HepG2 (cell line): ENCODE data around the gene CTNNBIP1. TPM values are rescaled to one million over a fixed set of nuclear protein-coding genes. Genes with fewer than 3 reads are reported as not detected.

Experiments
- ATAC-seq: fragments of 200-7000 bp; cut with Tn5 transposase; 3 replicates; pipeline ENCODE4 v1.9.1; 2020; ENCODE audit warnings: mild to moderate bottlenecking, moderate library complexity
- BruUV-seq: library from RNA; stranded (reverse); fragments of 400-500 nt; replicated peaks from 2 replicates; lab custom pipeline; 2021; lab: Mats Ljungman, UMichigan
- CTCF ChIA-PET: fragments of 300-600 bp; formaldehyde crosslinking; extraction: SDS; loops from one replicate; lab custom pipeline; 2021; ENCODE audit warnings: low total read pairs, inconsistent platforms, low intra/inter-chr PET ratio; lab: Yijun Ruan, JAX
- POLR2A ChIA-PET: fragments of 350-600 bp; sonication (Branson Sonifier 250); formaldehyde crosslinking; loops from one replicate; lab custom pipeline; 2020; ENCODE audit warnings: antibody characterized with exemption, inconsistent platforms; lab: Yijun Ruan, JAX
- DNase-seq: peaks from one replicate; pipeline ENCODE4 v3.0.0-alpha.2; 2015; ENCODE audit warnings: low spot score
- FAIRE-seq: peaks from 3 replicates; lab custom pipeline; 2011; peaks lifted over from hg19 to GRCh38; lab: Jason Lieb, UNC
- H2AFZ ChIP-seq: one replicate; pipeline ENCODE4 v1.6.1; 2011; ENCODE audit warnings: low read length, inconsistent platforms
- H3K27ac ChIP-seq: fragments of 300-600 bp; 3 replicates; pipeline ENCODE4 v1.8.0; 2011; ENCODE audit warnings: mixed run types, mild to moderate bottlenecking, mixed read lengths, low read length, inconsistent platforms; ENCODE audit not compliant: insufficient read depth; ENCODE audit errors: extremely low read length
- H3K27me3 ChIP-seq, 2 experiments: fragments of 200-600 bp in 1 of 2; 2 replicates in 1 of 2; 3 replicates in 1 of 2; pipeline versions ENCODE4 v1.6.0 to v1.8.0; 2011; ENCODE audit warnings: low read length in 2 of 2, mild to moderate bottlenecking in 2 of 2, moderate library complexity in 2 of 2, inconsistent platforms in 1 of 2; ENCODE audit not compliant: insufficient read depth in 2 of 2, control insufficient read depth in 1 of 2
- H3K36me3 ChIP-seq, 2 experiments: fragments of 200-600 bp in 1 of 2; replicated peaks in 1 of 2; 2 replicates in 1 of 2; 3 replicates in 1 of 2; pipeline versions ENCODE4 v1.5.1 to v1.8.0; 2011; ENCODE audit warnings: low read length in 2 of 2, inconsistent platforms in 1 of 2; ENCODE audit not compliant: insufficient read depth in 2 of 2, control insufficient read depth in 1 of 2
- H3K4me1 ChIP-seq: 2 replicates; pipeline ENCODE4 v1.5.1; 2012; ENCODE audit warnings: low read length, inconsistent platforms; ENCODE audit not compliant: insufficient read depth
- H3K4me2 ChIP-seq: 2 replicates; pipeline ENCODE4 v1.6.0; 2011; ENCODE audit warnings: low read depth, low read length, inconsistent platforms
- H3K4me3 ChIP-seq, 3 experiments: fragments of 200-600 bp in 1 of 3; sonication (generic), shearing (Covaris generic) in 1 of 3; replicated peaks in 1 of 3; 2 replicates each; pipeline ENCODE4 v1.5.1; 2011 to 2016; ENCODE audit warnings: low read length in 3 of 3, inconsistent platforms in 2 of 3, low read depth in 2 of 3, mild to moderate bottlenecking in 2 of 3, control low read depth in 1 of 3, mixed read lengths in 1 of 3; ENCODE audit not compliant: insufficient read depth in 1 of 3
- H3K79me2 ChIP-seq: one replicate; pipeline ENCODE4 v1.6.1; 2011; ENCODE audit warnings: low read length, inconsistent platforms; ENCODE audit not compliant: insufficient read depth
- H3K9ac ChIP-seq: 2 replicates; pipeline ENCODE4 v1.6.0; 2011; ENCODE audit warnings: mild to moderate bottlenecking, low read depth, low read length, inconsistent platforms; ENCODE audit not compliant: insufficient read depth
- H3K9me3 ChIP-seq: 2 replicates; pipeline ENCODE4 v1.5.1; 2012; ENCODE audit warnings: mild to moderate bottlenecking, low read length
- H4K20me1 ChIP-seq: 2 replicates; pipeline ENCODE4 v1.6.0; 2011; ENCODE audit warnings: inconsistent platforms, mild to moderate bottlenecking, low read length, moderate library complexity; ENCODE audit not compliant: insufficient read depth
- GATAD1 ChIP-seq: IDR thresholded peaks from 2 replicates; pipeline ENCODE4 v1.6.1; 2016; ENCODE audit warnings: missing genetic modification reagents, missing compliant biosample characterization
- MATR3 ChIP-seq: sonication (generic); formaldehyde crosslinking; IDR thresholded peaks from 2 replicates; pipeline ENCODE4 v1.4.0; 2020; ENCODE audit warnings: missing genetic modification reagents
- NCOA5 ChIP-seq: sonication (generic); formaldehyde crosslinking; IDR thresholded peaks from 2 replicates; pipeline ENCODE4 v1.4.0; 2020; ENCODE audit warnings: missing genetic modification reagents
- NR2F6 ChIP-seq, 2 experiments: IDR thresholded peaks; 2 replicates each; pipeline ENCODE4 v1.6.1; 2016; ENCODE audit warnings: antibody characterized with exemption in 1 of 2, mild to moderate bottlenecking in 1 of 2
- PLRG1 ChIP-seq: fragments of 450-650 bp; conservative IDR thresholded peaks from 2 replicates; pipeline ENCODE4 v1.6.1; 2016
- ZMYM4 ChIP-seq: sonication (generic); formaldehyde crosslinking; IDR thresholded peaks from 2 replicates; pipeline ENCODE4 v1.8.1; 2023; ENCODE audit warnings: mild to moderate bottlenecking, missing genetic modification reagents
- ZNF354B ChIP-seq: sonication (generic); formaldehyde crosslinking; IDR thresholded peaks from 2 replicates; pipeline ENCODE4 v1.8.0; 2022; ENCODE audit warnings: mild to moderate bottlenecking, missing genetic modification reagents
- ZNF567 ChIP-seq: sonication (generic); formaldehyde crosslinking; IDR thresholded peaks from 2 replicates; pipeline ENCODE4 v1.8.1; 2023; ENCODE audit warnings: mild to moderate bottlenecking, missing genetic modification reagents, borderline replicate concordance
- ZNF577 ChIP-seq: sonication (generic); formaldehyde crosslinking; IDR thresholded peaks from 2 replicates; pipeline ENCODE4 v1.4.0; 2020; ENCODE audit warnings: mild to moderate bottlenecking, low read depth, missing genetic modification reagents, borderline replicate concordance
- ZNF674 ChIP-seq: sonication (generic); formaldehyde crosslinking; IDR thresholded peaks from 2 replicates; pipeline ENCODE4 v1.5.0; 2020; ENCODE audit warnings: low read depth, mild to moderate bottlenecking, missing genetic modification reagents
- WGBS: methylation state at CpG from one replicate; pipeline ENCODE4 v1.1.6; 2017; ENCODE audit warnings: low lambda C conversion rate; 5-methylcytosine and 5-hydroxymethylcytosine counted together
- in situ Hi-C: cut with HindIII; loops from 2 replicates; pipeline ENCODE4 v1.10.0; 2017; ENCODE audit warnings: low pct_unique_long_range_greater_than_20kb; ENCODE audit not compliant: extremely low pct_ligation_motif_present
- intact Hi-C: fragments of 100-400 bp; cut with micrococcal nuclease; formaldehyde crosslinking; loops from one replicate; pipeline ENCODE4 v1.10.0; 2022; ENCODE audit not compliant: unreplicated experiment
- polyA plus RNA-seq, 8 experiments: library from polyadenylated mRNA; depleted of rRNA in 3 of 8; stranded (reverse) in 7 of 8; unstranded in 1 of 8; fragments of >200 nt; fragmentation: Illumina TruSeq in 4 of 8; extraction: Trizol in 4 of 8; gene quantifications; 2 replicates each; pipeline versions ENCODE4 v1.2.1 to v1.2.3, GENCODE V29; 2011 to 2016; ENCODE audit warnings: low read depth in 4 of 8, missing spikeins in 1 of 8, mixed read lengths in 1 of 8; ENCODE audit not compliant: insufficient read depth in 1 of 8
- total RNA-seq, 5 experiments: library from RNA; depleted of rRNA; stranded (reverse); fragments of >200 nt; fragmentation: Illumina TruSeq; extraction: Trizol; gene quantifications; 2 replicates each; pipeline ENCODE4 v1.2.3, GENCODE V29; 2016; ENCODE audit warnings: low read depth in 1 of 5
- TF ChIP-seq, protein P1 (sequence below): sonication (generic); formaldehyde crosslinking; IDR thresholded peaks from 2 replicates; pipeline ENCODE4 v1.4.0; 2020; ENCODE audit warnings: missing genetic modification reagents
- TF ChIP-seq, protein P2 (sequence below): IDR thresholded peaks from 2 replicates; pipeline ENCODE4 v1.6.1; 2016; ENCODE audit warnings: missing genetic modification reagents, missing compliant biosample characterization

The CTNNBIP1 gene
- total and polyA plus RNA-seq, 2 of the 13 experiments (the other 11 are each of a cell fraction or from before 2014, with no cell fraction given): 71.7 to 83.0 TPM

DNA sequence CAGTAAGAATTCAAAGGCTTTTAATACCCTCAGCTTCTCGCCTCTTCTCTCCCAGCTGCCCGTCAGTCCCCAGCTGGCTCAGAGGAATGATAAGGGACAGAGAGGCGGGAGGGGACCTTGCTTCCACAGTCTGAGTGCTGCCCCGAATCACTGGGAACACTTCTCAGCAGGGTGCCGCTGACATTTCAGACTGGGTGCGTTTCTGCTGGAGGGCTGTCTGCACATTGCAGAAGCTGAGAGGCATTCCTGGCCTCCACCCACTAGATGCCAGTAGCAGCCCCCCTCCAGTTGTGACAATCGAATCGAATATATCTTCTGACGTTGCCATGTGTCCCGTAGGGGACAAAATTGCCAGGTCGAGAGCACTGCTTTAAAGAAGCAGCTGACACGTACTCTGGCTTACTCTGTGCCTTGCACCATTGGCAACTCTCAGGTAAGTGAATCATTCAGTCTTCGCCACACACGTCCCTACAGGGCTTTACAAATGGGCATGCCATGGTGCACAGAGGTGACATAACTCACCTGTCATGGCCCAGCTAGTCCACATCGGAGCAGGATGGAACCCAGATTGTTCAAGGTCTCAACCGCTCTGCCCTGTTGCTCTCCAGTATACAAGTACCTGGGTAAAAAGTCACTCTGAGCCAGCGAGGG, 23.9 kb downstream of the CTNNBIP1 start (continued):
- TF ChIP-seq GATAD1: no peak
- TF ChIP-seq NCOA5: no peak
- TF ChIP-seq, all 625 proteins: peak for 0

- intact Hi-C loops: loop anchor here (2.0 kb wide), 1 partner anchor 24 kb away; no protein-coding TSS in a partner anchor
- no peak for FAIRE-seq
- Histone ChIP-seq H2AFZ (no peak overlapping the region), H3K9ac (no peak overlapping the region), H3K4me2 (no peak overlapping the region), H3K27ac (no peak overlapping the region), H3K36me3 (peaks cover 22 to 49% of the 10 kb centered on the region in 2 experiments; a peak in 4 of 5 replicates), H4K20me1 (no peaks in the 10 kb centered on the region), H3K4me1 (peaks cover 12% of the 10 kb centered on the region), H3K79me2 (peaks cover 3% of the 10 kb centered on the region)
- ChIA-PET POLR2A (no interaction called here), CTCF (no interaction called here)
- no peak for ATAC-seq
- no TSS peak for BruUV-seq
- TF ChIP-seq ZNF674 (CRISPR knock-in tag) (no peak), ZNF567 (CRISPR knock-in tag) (no peak), ZMYM4 (CRISPR knock-in tag) (no peak), ZNF354B (CRISPR knock-in tag) (no peak), PLRG1 (no peak), MATR3 (CRISPR knock-in tag) (no peak), ZNF577 (CRISPR knock-in tag) (no peak), NR2F6 (IDR thresholded peaks at IDR 0.05) (no peak), NR2F6 (CRISPR knock-in tag; IDR thresholded peaks at IDR 0.05) (no peak)
- TF ChIP-seq, protein P1, sequence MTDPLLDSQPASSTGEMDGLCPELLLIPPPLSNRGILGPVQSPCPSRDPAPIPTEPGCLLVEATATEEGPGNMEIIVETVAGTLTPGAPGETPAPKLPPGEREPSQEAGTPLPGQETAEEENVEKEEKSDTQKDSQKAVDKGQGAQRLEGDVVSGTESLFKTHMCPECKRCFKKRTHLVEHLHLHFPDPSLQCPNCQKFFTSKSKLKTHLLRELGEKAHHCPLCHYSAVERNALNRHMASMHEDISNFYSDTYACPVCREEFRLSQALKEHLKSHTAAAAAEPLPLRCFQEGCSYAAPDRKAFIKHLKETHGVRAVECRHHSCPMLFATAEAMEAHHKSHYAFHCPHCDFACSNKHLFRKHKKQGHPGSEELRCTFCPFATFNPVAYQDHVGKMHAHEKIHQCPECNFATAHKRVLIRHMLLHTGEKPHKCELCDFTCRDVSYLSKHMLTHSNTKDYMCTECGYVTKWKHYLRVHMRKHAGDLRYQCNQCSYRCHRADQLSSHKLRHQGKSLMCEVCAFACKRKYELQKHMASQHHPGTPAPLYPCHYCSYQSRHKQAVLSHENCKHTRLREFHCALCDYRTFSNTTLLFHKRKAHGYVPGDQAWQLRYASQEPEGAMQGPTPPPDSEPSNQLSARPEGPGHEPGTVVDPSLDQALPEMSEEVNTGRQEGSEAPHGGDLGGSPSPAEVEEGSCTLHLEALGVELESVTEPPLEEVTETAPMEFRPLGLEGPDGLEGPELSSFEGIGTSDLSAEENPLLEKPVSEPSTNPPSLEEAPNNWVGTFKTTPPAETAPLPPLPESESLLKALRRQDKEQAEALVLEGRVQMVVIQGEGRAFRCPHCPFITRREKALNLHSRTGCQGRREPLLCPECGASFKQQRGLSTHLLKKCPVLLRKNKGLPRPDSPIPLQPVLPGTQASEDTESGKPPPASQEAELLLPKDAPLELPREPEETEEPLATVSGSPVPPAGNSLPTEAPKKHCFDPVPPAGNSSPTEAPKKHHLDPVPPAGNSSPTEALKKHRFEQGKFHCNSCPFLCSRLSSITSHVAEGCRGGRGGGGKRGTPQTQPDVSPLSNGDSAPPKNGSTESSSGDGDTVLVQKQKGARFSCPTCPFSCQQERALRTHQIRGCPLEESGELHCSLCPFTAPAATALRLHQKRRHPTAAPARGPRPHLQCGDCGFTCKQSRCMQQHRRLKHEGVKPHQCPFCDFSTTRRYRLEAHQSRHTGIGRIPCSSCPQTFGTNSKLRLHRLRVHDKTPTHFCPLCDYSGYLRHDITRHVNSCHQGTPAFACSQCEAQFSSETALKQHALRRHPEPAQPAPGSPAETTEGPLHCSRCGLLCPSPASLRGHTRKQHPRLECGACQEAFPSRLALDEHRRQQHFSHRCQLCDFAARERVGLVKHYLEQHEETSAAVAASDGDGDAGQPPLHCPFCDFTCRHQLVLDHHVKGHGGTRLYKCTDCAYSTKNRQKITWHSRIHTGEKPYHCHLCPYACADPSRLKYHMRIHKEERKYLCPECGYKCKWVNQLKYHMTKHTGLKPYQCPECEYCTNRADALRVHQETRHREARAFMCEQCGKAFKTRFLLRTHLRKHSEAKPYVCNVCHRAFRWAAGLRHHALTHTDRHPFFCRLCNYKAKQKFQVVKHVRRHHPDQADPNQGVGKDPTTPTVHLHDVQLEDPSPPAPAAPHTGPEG (CRISPR knock-in tag): no peak
- TF ChIP-seq, protein P2, sequence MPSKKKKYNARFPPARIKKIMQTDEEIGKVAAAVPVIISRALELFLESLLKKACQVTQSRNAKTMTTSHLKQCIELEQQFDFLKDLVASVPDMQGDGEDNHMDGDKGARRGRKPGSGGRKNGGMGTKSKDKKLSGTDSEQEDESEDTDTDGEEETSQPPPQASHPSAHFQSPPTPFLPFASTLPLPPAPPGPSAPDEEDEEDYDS (CRISPR knock-in tag): no peak
- TF ChIP-seq, all 625 proteins: peak for 0
- Histone ChIP-seq H3K27me3 (no peaks in the 10 kb centered on the region), H3K9me3 (no peaks in the 10 kb centered on the region), H3K4me3 (no peak overlapping the region)
- in situ Hi-C loops: no loop called here
- WGBS: 97% methylated on average over 8 of the region's 8 CpGs
- DNase-seq: no peak
Observed at GRCh38 chr1:9884805-9885204, 25.3 kb downstream of the CTNNBIP1 start.
